AG09319 (cell line): Measurements from ENCODE around the gene PNLIPRP3.

Source experiments
- DNase-seq: peaks from one replicate; pipeline ENCODE4 v3.0.0-alpha.2; 2010; ENCODE audit warnings: low read depth; ENCODE audit errors: extremely low read depth
- TF ChIP-seq, protein P1 (sequence below): IDR thresholded peaks from 2 replicates; pipeline ENCODE4 v1.5.1; 2011; ENCODE audit warnings: low read depth, mild to moderate bottlenecking, inconsistent platforms, low read length, moderate library complexity

The PNLIPRP3 gene

DNA sequence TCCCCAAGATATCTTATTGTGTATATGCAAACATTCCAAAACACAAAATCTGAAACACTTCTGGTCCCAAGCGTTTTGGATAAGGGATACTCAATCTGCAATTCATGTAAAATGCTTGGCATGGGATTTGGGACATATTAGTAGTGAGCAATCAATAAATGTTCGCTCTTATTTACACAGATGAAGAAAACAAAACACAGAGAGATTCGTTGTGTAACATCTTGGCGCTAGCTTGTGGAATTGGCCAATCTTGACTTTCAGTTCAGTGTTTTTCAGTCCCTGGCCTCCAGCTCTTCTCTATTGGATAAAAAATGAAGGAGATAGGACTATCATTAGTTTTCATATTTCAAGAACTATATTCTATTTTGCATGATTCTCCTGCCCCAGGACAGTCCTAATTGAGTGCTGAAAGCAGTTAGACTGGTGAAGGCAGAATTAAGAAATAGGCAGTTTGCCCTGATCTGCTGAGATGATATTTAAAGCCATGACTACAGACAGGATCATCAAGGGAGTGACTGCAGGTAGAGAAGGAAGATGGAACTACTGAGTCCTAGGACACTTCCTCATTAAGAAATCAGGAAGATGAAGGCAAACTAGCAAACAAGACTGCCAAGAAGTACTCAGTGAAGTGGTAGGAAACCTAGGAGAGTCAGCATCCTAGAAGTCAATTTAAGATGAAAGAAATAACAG is 1.8 kb downstream of the PNLIPRP3 start:
- DNase-seq, result no peak
- TF ChIP-seq, protein P1, sequence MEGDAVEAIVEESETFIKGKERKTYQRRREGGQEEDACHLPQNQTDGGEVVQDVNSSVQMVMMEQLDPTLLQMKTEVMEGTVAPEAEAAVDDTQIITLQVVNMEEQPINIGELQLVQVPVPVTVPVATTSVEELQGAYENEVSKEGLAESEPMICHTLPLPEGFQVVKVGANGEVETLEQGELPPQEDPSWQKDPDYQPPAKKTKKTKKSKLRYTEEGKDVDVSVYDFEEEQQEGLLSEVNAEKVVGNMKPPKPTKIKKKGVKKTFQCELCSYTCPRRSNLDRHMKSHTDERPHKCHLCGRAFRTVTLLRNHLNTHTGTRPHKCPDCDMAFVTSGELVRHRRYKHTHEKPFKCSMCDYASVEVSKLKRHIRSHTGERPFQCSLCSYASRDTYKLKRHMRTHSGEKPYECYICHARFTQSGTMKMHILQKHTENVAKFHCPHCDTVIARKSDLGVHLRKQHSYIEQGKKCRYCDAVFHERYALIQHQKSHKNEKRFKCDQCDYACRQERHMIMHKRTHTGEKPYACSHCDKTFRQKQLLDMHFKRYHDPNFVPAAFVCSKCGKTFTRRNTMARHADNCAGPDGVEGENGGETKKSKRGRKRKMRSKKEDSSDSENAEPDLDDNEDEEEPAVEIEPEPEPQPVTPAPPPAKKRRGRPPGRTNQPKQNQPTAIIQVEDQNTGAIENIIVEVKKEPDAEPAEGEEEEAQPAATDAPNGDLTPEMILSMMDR, result no peak

DNA sequence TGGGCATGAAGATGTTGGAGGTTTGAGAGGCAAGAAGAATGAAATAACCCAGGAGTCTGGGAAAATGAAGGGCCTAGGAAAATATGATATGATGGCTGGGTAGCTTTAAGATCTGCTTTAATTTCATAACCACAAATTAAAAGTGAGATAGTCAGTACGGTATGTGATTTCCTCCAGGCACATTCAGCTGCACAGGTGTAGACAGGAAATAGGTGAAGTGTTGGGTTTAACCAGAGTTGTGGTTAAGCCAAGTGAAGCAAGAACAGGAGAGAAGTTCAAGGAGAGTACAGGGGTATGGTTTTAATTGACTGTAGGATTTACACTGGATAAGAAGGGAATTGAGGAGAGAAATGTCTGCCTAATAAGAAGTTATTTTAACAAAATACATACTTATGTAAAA is 2.6 kb downstream of the PNLIPRP3 start:
- TF ChIP-seq, protein P1, result no peak
- no peak for DNase-seq

DNA sequence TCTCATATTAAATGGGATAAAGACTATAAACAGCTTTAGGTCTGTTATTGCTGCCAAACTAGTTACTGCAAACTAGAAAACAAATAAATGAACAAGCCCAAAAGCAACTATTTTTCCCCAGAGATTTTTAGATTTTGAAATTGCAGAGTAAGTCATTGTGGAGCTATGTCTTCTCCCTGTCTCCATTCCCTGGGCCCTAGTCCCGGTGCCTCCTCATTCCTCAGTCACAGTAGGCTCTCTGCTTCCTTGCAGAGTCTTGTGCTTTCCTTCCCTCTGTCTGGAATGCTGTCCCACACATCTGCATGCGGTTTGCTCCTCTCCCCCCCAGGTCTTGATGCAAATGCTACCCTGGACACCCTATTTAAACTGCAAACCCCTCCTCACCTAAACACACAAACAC is 4.0 kb downstream of the PNLIPRP3 start:
- TF ChIP-seq, protein P1, result no peak
- no peak for DNase-seq

DNA sequence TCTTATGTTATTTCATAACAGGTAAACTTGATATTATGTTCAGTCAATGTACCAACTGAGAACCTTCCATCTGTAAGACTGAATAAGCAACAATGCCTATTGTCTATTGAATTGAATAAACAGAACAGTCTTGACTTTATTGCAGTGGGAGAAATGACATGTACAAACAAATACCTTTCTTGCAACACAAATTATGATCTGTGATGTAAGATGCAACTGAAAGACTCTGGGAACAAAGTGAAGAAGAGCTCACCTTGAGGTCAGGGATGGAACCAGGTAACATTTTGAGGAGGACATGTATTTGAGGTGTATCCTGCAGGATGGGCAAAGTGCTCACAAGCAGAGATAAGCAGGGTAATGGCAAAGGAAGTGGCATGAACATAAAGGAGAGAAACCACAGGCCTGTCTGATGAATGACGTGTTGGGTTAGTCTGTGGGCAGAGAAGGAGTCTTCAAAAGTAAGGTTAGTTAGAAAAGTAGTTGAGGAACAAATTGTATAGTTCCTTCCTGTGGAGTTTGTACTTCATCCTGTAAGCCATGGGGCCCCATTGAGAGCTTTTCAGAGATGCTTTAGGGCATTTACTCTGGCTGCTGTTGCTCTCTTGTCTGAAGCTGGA is 9.5 kb downstream of the PNLIPRP3 start:
- TF ChIP-seq, protein P1, result no peak
- no peak for DNase-seq

GRCh38 chr10:116440330-116441030 is 12.8 kb downstream of the PNLIPRP3 start:
- TF ChIP-seq, protein P1, result no peak
- DNase-seq, result no peak

- TF ChIP-seq, protein P1, result peak; percentile 84
- DNase-seq, result peak; percentile 4
Measured at GRCh38 chr10:116444527-116445142, 17.0 kb downstream of the PNLIPRP3 start.
